GM12878 (cell line): Measurements from ENCODE around the gene PRRC2C. TPM values are rescaled to one million over a fixed set of nuclear protein-coding genes. Genes with fewer than 3 reads are reported as not detected.

Experiments
- ATAC-seq: fragments of 200-7000 bp; cut with Tn5 transposase; 3 replicates; pipeline ENCODE4 v1.9.1; 2020; ENCODE audit warnings: mild to moderate bottlenecking, moderate library complexity
- BruUV-seq: library from RNA; stranded (reverse); fragments of 400-500 nt; replicated peaks from 2 replicates; lab custom pipeline; 2021; lab: Mats Ljungman, UMichigan
- CTCF ChIA-PET: fragments of 300-600 bp; sonication (Branson Sonifier 250); formaldehyde crosslinking; extraction: SDS; loops from one replicate; lab custom pipeline; 2021; ENCODE audit warnings: inconsistent platforms; lab: Yijun Ruan, JAX
- POLR2A ChIA-PET: fragments of 350-600 bp; formaldehyde crosslinking; extraction: SDS; loops from one replicate; lab custom pipeline; 2021; ENCODE audit warnings: inconsistent platforms; lab: Charles Lee
- RAD21 ChIA-PET: fragments of 300-600 bp; sonication (Branson Sonifier 250); formaldehyde crosslinking; loops from one replicate; lab custom pipeline; 2023; ENCODE audit warnings: antibody characterized with exemption; ENCODE audit not compliant: unreplicated experiment; lab: Charles Lee
- SMC1A ChIA-PET: fragments of 300-600 bp; sonication (Branson Sonifier 250); formaldehyde crosslinking; loops from one replicate; lab custom pipeline; 2023; ENCODE audit not compliant: unreplicated experiment, uncharacterized antibody; lab: Charles Lee
- DNase-seq: peaks from one replicate; pipeline ENCODE4 v3.0.0-alpha.2; 2011; ENCODE audit warnings: low read depth, low spot score
- FAIRE-seq: peaks from 3 replicates; lab custom pipeline; 2011; peaks lifted over from hg19 to GRCh38; lab: Jason Lieb, UNC
- H2AFZ ChIP-seq: 2 replicates; pipeline ENCODE4 v1.6.0; 2011; ENCODE audit warnings: low read depth, low read length, control low read depth; ENCODE audit not compliant: control insufficient read depth
- H3K27ac ChIP-seq: 2 replicates; pipeline ENCODE4 v1.5.1; 2011; ENCODE audit warnings: control low read depth; ENCODE audit not compliant: control insufficient read depth, insufficient read depth
- H3K27me3 ChIP-seq, 2 experiments: replicated peaks in 1 of 2; 2 replicates each; pipeline versions ENCODE4 v1.6.0 to v1.6.1; 2011; ENCODE audit warnings: low read length in 1 of 2; ENCODE audit not compliant: control insufficient read depth in 2 of 2, insufficient read depth in 2 of 2
- H3K36me3 ChIP-seq, 2 experiments: 2 replicates each; pipeline ENCODE4 v1.5.1; 2011; ENCODE audit warnings: low read length in 1 of 2; ENCODE audit not compliant: control insufficient read depth in 2 of 2, insufficient read depth in 2 of 2
- H3K4me1 ChIP-seq: 2 replicates; pipeline ENCODE4 v1.6.1; 2011; ENCODE audit warnings: mild to moderate bottlenecking, low read length, moderate library complexity, mixed read lengths; ENCODE audit not compliant: control insufficient read depth, insufficient read depth
- H3K4me2 ChIP-seq: 2 replicates; pipeline ENCODE4 v1.6.0; 2011; ENCODE audit warnings: control low read depth; ENCODE audit not compliant: control insufficient read depth, insufficient read depth
- H3K4me3 ChIP-seq: fragments of 200-600 bp; sonication (generic); 2 replicates; pipeline ENCODE4 v1.5.1; 2016
- H3K79me2 ChIP-seq: 2 replicates; pipeline ENCODE4 v1.6.0; 2011; ENCODE audit warnings: low read length; ENCODE audit not compliant: control insufficient read depth, insufficient read depth
- H3K9ac ChIP-seq: 2 replicates; pipeline ENCODE4 v1.8.0; 2011; ENCODE audit warnings: low read length, control low read depth, mixed read lengths; ENCODE audit not compliant: control insufficient read depth, insufficient read depth
- H3K9me3 ChIP-seq: replicated peaks from 3 replicates; pipeline ENCODE4 v1.5.1; 2011; ENCODE audit warnings: mild to moderate bottlenecking, low read length; ENCODE audit not compliant: control insufficient read depth, insufficient read depth
- H4K20me1 ChIP-seq: 2 replicates; pipeline ENCODE4 v1.6.0; 2011; ENCODE audit not compliant: control insufficient read depth, insufficient read depth
- ATF7 ChIP-seq: fragments of 450-650 bp; IDR thresholded peaks from 2 replicates; pipeline ENCODE4 v1.6.1; 2016; ENCODE audit warnings: low read depth, mild to moderate bottlenecking
- BCL11A ChIP-seq: IDR thresholded peaks from 2 replicates; pipeline ENCODE4 v1.6.1; 2011; ENCODE audit warnings: low read depth, low read length
- BHLHE40 ChIP-seq, 2 experiments: fragments of 450-650 bp in 1 of 2; IDR thresholded peaks; 2 replicates each; pipeline ENCODE4 v1.6.1; 2011 to 2017; ENCODE audit warnings: low read depth in 2 of 2, borderline replicate concordance in 1 of 2, improper control_type of control experiment in 1 of 2, low read length in 1 of 2, mild to moderate bottlenecking in 1 of 2
- CBFB ChIP-seq: IDR thresholded peaks from 2 replicates; pipeline ENCODE4 v1.6.1; 2016; ENCODE audit warnings: antibody characterized with exemption, low read depth
- ESRRA ChIP-seq: IDR thresholded peaks from 2 replicates; pipeline ENCODE4 v1.6.1; 2012; ENCODE audit warnings: mild to moderate bottlenecking, low read length, improper control_type of control experiment
- JUNB ChIP-seq: IDR thresholded peaks from 2 replicates; pipeline ENCODE4 v1.6.1; 2016; ENCODE audit warnings: antibody characterized with exemption, mild to moderate bottlenecking
- JUND ChIP-seq: IDR thresholded peaks from 2 replicates; pipeline ENCODE4 v1.6.1; 2012; ENCODE audit warnings: low read depth, mild to moderate bottlenecking, low read length, improper control_type of control experiment, moderate library complexity
- NR2C1 ChIP-seq: fragments of 450-650 bp; IDR thresholded peaks from 2 replicates; pipeline ENCODE4 v1.6.1; 2017; ENCODE audit warnings: antibody characterized with exemption, mild to moderate bottlenecking, moderate library complexity
- NRF1 ChIP-seq: conservative IDR thresholded peaks from 2 replicates; pipeline ENCODE4 v1.6.1; 2011; ENCODE audit warnings: mild to moderate bottlenecking, low read depth, low read length, improper control_type of control experiment
- PML ChIP-seq: IDR thresholded peaks from 2 replicates; pipeline ENCODE4 v1.6.1; 2012; ENCODE audit warnings: low read length, inconsistent platforms
- SMAD1 ChIP-seq: fragments of 450-650 bp; IDR thresholded peaks from 2 replicates; pipeline ENCODE4 v1.6.1; 2018; ENCODE audit warnings: mild to moderate bottlenecking, low read depth; ENCODE audit not compliant: partially characterized antibody
- SPI1 ChIP-seq: IDR thresholded peaks from 2 replicates; pipeline ENCODE4 v1.6.1; 2011; ENCODE audit warnings: low read depth, mild to moderate bottlenecking, low read length, moderate library complexity, borderline replicate concordance; ENCODE audit not compliant: insufficient read depth
- TARDBP ChIP-seq: IDR thresholded peaks from 2 replicates; pipeline ENCODE4 v1.6.1; 2016; ENCODE audit warnings: borderline replicate concordance
- ZNF384 ChIP-seq: IDR thresholded peaks from 2 replicates; pipeline ENCODE4 v1.6.1; 2012; ENCODE audit warnings: low read depth, mild to moderate bottlenecking, low read length, improper control_type of control experiment, borderline replicate concordance
- WGBS: methylation state at CpG from one replicate; pipeline ENCODE4 v1.1.6; 2016; ENCODE audit warnings: low lambda C conversion rate; ENCODE audit not compliant: insufficient replicate concordance, insufficient coverage; ENCODE audit errors: missing lambda C conversion rate; 5-methylcytosine and 5-hydroxymethylcytosine counted together
- in situ Hi-C: fragments of 300-500 bp; cut with MboI; formaldehyde crosslinking; loops from 9 replicates; pipeline ENCODE4 v1.14.3; 2018; ENCODE audit warnings: mixed read lengths
- intact Hi-C: fragments of 100-400 bp; cut with micrococcal nuclease; formaldehyde crosslinking; loops from one replicate; pipeline ENCODE4 v1.14.2; 2022; ENCODE audit not compliant: unreplicated experiment
- polyA plus RNA-seq, 11 experiments: library from polyadenylated mRNA; depleted of rRNA in 4 of 11; unstranded in 6 of 11; stranded (reverse) in 5 of 11; fragments of >200 nt; fragmentation: Nextera tagmentation in 4 of 11; fragmentation: Illumina TruSeq in 1 of 11; extraction: Ambion mirVana in 4 of 11; extraction: Trizol in 1 of 11; gene quantifications; 1 replicate in 1 of 11; 2 replicates in 10 of 11; pipeline versions ENCODE4 v1.2.1 to v1.2.3, GENCODE V29; 2011 to 2016; ENCODE audit warnings: inconsistent platforms in 2 of 11, missing spikeins in 2 of 11, low read depth in 1 of 11
- total RNA-seq, 4 experiments: library from RNA; depleted of rRNA in 3 of 4; stranded (reverse); fragments of >200 nt in 3 of 4; fragmentation: Illumina TruSeq in 1 of 4; extraction: Trizol in 1 of 4; gene quantifications; 2 replicates each; pipeline versions ENCODE4 v1.2.1 to v1.2.3, GENCODE V29; 2013 to 2021
- TF ChIP-seq, protein P1 (sequence below): fragments of 450-650 bp; IDR thresholded peaks from 2 replicates; pipeline ENCODE4 v1.6.1; 2017; ENCODE audit warnings: mild to moderate bottlenecking, low read depth, inconsistent platforms; ENCODE audit not compliant: poor library complexity, severe bottlenecking
- TF ChIP-seq, protein P2 (sequence below): IDR thresholded peaks from 2 replicates; pipeline ENCODE4 v1.6.1; 2012; ENCODE audit warnings: improper control_type of control experiment, low read depth, low read length; ENCODE audit not compliant: insufficient replicate concordance

Gene PRRC2C
- total and polyA plus RNA-seq, 10 of the 15 experiments (the other 5 are each of a cell fraction or from before 2014, with no cell fraction given) = 53.4 to 182 (median 91.8) TPM

DNA sequence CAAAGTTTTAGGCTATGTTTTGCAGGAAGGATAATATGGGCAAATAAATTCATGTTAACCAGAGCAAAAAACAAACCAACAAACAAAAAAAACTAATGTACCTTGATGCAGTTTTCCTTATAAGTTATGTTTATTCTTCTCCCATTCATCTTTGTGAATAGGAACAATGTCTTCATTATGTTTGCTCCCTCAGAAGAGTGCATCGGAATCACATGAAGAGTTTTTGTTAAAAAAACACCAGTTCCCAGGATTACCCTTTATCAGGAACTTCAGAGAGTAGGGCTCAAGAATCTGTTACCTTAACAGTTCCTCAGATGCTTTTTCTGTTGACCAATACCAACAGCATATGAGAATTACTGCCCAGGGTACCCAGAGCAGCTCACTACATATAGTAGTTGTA lies 14.6 kb upstream of the PRRC2C start:
- Histone ChIP-seq H3K4me2 (no peak overlapping the region), H4K20me1 (no peaks in the 10 kb centered on the region), H3K27me3 (no peaks in the 10 kb centered on the region), H3K79me2 (no peaks in the 10 kb centered on the region), H3K36me3 (no peaks in the 10 kb centered on the region), H3K9ac (no peak overlapping the region), H3K27ac (no peak overlapping the region), H2AFZ (no peak overlapping the region), H3K4me1 (no peaks in the 10 kb centered on the region), H3K9me3 (no peaks in the 10 kb centered on the region), H3K4me3 (no peak overlapping the region)
- SMC1A ChIA-PET = no interaction called here
- ATAC-seq (no peak), DNase-seq (no peak), FAIRE-seq (no peak)
- RAD21 ChIA-PET = no interaction called here
- intact Hi-C loops = no loop called here
- 84% methylated on average over 1 of the region's 1 CpG for WGBS
- POLR2A ChIA-PET = no interaction called here
- no TSS peak for BruUV-seq
- in situ Hi-C loops = no loop called here
- CTCF ChIA-PET = no interaction called here
- TF ChIP-seq SMAD1 (no peak), ATF7 (no peak), CBFB (no peak), BHLHE40 (IDR thresholded peaks at IDR 0.05; ENCODE audit: borderline replicate concordance in 1 of 2, low read depth in 2 of 2, low read length in 1 of 2) (no peak), TARDBP (no peak), JUNB (no peak), NRF1 (no peak), PML (no peak), JUND (no peak), ESRRA (no peak), NR2C1 (no peak), BCL11A (no peak), SPI1 (no peak), ZNF384 (no peak)
- TF ChIP-seq, protein P1, sequence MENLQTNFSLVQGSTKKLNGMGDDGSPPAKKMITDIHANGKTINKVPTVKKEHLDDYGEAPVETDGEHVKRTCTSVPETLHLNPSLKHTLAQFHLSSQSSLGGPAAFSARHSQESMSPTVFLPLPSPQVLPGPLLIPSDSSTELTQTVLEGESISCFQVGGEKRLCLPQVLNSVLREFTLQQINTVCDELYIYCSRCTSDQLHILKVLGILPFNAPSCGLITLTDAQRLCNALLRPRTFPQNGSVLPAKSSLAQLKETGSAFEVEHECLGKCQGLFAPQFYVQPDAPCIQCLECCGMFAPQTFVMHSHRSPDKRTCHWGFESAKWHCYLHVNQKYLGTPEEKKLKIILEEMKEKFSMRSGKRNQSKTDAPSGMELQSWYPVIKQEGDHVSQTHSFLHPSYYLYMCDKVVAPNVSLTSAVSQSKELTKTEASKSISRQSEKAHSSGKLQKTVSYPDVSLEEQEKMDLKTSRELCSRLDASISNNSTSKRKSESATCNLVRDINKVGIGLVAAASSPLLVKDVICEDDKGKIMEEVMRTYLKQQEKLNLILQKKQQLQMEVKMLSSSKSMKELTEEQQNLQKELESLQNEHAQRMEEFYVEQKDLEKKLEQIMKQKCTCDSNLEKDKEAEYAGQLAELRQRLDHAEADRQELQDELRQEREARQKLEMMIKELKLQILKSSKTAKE = no peak
- TF ChIP-seq, protein P2, sequence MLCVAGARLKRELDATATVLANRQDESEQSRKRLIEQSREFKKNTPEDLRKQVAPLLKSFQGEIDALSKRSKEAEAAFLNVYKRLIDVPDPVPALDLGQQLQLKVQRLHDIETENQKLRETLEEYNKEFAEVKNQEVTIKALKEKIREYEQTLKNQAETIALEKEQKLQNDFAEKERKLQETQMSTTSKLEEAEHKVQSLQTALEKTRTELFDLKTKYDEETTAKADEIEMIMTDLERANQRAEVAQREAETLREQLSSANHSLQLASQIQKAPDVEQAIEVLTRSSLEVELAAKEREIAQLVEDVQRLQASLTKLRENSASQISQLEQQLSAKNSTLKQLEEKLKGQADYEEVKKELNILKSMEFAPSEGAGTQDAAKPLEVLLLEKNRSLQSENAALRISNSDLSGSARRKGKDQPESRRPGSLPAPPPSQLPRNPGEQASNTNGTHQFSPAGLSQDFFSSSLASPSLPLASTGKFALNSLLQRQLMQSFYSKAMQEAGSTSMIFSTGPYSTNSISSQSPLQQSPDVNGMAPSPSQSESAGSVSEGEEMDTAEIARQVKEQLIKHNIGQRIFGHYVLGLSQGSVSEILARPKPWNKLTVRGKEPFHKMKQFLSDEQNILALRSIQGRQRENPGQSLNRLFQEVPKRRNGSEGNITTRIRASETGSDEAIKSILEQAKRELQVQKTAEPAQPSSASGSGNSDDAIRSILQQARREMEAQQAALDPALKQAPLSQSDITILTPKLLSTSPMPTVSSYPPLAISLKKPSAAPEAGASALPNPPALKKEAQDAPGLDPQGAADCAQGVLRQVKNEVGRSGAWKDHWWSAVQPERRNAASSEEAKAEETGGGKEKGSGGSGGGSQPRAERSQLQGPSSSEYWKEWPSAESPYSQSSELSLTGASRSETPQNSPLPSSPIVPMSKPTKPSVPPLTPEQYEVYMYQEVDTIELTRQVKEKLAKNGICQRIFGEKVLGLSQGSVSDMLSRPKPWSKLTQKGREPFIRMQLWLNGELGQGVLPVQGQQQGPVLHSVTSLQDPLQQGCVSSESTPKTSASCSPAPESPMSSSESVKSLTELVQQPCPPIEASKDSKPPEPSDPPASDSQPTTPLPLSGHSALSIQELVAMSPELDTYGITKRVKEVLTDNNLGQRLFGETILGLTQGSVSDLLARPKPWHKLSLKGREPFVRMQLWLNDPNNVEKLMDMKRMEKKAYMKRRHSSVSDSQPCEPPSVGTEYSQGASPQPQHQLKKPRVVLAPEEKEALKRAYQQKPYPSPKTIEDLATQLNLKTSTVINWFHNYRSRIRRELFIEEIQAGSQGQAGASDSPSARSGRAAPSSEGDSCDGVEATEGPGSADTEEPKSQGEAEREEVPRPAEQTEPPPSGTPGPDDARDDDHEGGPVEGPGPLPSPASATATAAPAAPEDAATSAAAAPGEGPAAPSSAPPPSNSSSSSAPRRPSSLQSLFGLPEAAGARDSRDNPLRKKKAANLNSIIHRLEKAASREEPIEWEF = no peak
